ENCODE data around the gene GAS6.

GRCh38 chr13:113798200-113798811, 65.6 kb downstream of the GAS6 start:
- TF ChIP-seq CTCF (IDR thresholded peaks at IDR 0.05) (no peak), POLR2A (IDR thresholded peaks at IDR 0.05) (no peak)

Data from adrenal gland (tissue), 5 donors.